HL-60 (cell line): Measurements from ENCODE around the gene HAUS2.

Experiments
- GABPA ChIP-seq: IDR thresholded peaks from 2 replicates; pipeline ENCODE4 v1.6.1; 2012; ENCODE audit warnings: low read depth
- POLR2AphosphoS5 ChIP-seq: IDR thresholded peaks from 2 replicates; pipeline ENCODE4 v1.6.1; 2012; ENCODE audit warnings: low read depth
- REST ChIP-seq: IDR thresholded peaks from 2 replicates; pipeline ENCODE4 v1.6.1; 2012; ENCODE audit warnings: low read depth; ENCODE audit not compliant: insufficient replicate concordance
- TF ChIP-seq, protein P1 (sequence below): IDR thresholded peaks from one replicate; pipeline ENCODE4 v1.5.1; 2011; ENCODE audit warnings: low read length, control low read depth, inconsistent platforms; ENCODE audit not compliant: insufficient read depth

DNA sequence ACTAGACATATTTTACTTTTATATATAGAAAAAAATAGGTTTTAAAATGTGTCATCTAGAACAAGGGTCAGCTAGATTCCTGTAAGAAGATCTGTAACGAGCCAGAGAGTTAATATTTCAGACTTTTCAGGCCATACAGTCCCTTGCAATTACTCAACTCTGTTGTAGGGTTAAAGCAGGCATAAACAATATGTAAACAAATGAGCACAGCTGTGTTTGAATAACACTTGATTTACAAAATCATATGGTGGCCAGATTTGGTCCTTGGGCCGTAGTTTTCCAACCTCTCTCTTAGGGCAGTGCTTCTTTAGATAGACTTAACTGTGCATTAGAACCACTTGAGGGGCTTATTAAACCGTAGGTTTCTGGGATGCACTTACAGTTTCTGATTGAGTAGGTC lies 19.7 kb upstream of the HAUS2 start:
- TF ChIP-seq, protein P1, sequence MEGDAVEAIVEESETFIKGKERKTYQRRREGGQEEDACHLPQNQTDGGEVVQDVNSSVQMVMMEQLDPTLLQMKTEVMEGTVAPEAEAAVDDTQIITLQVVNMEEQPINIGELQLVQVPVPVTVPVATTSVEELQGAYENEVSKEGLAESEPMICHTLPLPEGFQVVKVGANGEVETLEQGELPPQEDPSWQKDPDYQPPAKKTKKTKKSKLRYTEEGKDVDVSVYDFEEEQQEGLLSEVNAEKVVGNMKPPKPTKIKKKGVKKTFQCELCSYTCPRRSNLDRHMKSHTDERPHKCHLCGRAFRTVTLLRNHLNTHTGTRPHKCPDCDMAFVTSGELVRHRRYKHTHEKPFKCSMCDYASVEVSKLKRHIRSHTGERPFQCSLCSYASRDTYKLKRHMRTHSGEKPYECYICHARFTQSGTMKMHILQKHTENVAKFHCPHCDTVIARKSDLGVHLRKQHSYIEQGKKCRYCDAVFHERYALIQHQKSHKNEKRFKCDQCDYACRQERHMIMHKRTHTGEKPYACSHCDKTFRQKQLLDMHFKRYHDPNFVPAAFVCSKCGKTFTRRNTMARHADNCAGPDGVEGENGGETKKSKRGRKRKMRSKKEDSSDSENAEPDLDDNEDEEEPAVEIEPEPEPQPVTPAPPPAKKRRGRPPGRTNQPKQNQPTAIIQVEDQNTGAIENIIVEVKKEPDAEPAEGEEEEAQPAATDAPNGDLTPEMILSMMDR = no peak
- no peak for TF ChIP-seq GABPA
- TF ChIP-seq POLR2AphosphoS5 = no peak
- TF ChIP-seq REST = no peak
